HG02885 (cell line): ENCODE results near the gene MYH15.
A peak's percentile ranks its signal among the peaks of the same experiment; 100 is the strongest.

Experiments used
- ATAC-seq: cut with Tn5 transposase; IDR thresholded peaks from one replicate; pipeline ENCODE4 v1.9.1; 2021; ENCODE audit warnings: mild to moderate bottlenecking; ENCODE audit not compliant: unreplicated experiment, poor library complexity

Gene MYH15

GRCh38 chr3:108511055-108511454 is 659 bp upstream of the MYH15 start:
- ATAC-seq, result no peak

DNA sequence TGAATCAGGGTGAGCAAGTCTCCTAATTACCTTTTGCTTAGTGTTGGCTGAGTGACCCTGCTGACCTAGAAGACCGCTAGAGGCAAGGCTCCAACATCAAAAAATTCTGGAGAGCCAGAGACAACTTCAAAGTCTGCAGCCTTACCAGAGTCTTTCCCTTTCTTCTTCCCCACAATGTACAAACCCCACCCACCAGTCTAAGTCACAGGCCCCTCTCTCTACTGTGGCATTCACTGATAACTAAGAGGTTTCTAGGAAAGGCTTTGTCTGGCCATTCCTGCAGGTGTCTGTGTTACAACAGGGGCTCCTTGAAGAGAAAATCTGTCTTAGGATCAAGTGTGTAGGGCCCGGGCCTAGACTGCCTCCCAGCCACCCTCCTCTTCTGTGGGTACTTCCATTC is 525 bp downstream of the MYH15 start:
- no peak for ATAC-seq

DNA sequence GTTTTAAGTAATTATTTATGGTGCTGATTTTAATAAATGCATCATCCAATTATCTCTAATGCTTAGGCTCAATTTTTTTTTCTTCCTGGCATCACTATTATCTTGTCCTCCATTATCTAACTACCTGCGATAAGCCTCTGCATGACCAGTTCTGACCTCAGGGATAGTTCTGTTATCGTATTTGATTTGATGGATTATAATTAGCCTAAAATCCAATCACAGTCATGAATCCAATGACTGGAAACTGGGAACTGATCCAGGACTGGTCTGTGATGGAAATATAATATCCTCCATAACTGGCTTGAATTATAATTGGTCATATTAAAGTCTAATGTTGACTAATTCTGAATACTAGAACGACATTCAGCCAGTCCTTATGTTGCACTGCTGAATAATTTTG is 1.1 kb downstream of the MYH15 start:
- no peak for ATAC-seq

- no peak for ATAC-seq
Observed at GRCh38 chr3:108507902-108508301, 2.5 kb downstream of the MYH15 start.

- no peak for ATAC-seq
Observed at GRCh38 chr3:108505811-108506210, 4.6 kb downstream of the MYH15 start.

GRCh38 chr3:108503722-108504121 is 6.7 kb downstream of the MYH15 start:
- no peak for ATAC-seq

DNA sequence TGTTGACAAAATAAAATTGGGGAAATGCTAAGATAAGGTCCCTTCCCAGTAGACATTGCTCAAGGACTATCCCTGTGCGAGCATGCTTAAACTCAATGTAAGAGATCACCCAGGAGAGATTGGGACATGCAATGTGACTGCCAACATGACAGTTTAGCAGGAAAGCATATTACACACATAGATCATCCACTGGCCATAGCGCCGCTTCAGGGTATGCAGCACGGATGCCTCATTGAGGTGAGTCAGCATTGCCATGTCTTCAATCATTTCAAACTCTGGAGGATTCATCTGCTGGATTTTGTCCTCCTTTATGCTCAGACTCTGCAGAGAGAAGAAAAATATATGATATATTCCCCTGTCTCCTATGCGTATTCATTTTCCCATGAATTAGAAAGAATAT is 8.9 kb downstream of the MYH15 start:
- ATAC-seq, result no peak

- ATAC-seq, result no peak
Observed at GRCh38 chr3:108500728-108501127, 9.7 kb downstream of the MYH15 start.

DNA sequence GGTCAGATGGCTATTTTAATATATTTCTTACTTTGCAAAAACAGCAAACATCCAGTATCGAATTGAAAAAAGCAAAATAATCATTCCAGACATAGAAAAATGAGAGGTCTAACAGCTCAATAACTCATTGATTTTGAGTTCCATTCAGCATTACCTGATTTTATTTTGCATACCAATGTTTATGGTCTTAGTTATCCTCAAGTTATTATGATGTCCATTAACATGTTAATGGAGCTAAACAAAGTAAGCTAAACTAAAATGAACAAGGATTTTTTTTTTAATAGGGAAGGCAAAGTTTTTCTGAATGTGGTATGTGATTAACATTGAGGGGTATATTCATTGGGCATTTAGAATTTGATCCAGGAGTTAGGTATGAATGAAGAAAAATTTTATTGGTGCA is 13.1 kb downstream of the MYH15 start:
- no peak for ATAC-seq

DNA sequence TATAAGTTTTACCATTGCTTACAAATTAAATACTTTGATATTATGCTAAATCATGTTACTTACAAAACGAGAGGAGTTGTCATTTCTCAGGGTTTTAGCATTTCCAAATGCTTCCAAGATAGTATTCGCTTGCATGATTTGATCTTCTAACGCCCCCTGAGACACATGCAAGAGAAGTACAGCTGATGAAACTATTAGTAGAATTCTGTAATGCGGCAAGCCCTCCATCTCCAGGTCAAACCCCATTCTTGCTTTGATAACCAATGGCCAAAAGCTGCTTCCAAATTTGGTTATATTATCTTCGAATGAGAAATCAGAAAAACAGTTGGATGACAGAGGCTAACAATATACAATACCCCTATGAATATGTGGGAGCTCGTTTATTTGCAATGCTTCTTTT is 14.7 kb downstream of the MYH15 start:
- no peak for ATAC-seq

- ATAC-seq, result no peak
Observed at GRCh38 chr3:108494906-108495531, 15.4 kb downstream of the MYH15 start.

DNA sequence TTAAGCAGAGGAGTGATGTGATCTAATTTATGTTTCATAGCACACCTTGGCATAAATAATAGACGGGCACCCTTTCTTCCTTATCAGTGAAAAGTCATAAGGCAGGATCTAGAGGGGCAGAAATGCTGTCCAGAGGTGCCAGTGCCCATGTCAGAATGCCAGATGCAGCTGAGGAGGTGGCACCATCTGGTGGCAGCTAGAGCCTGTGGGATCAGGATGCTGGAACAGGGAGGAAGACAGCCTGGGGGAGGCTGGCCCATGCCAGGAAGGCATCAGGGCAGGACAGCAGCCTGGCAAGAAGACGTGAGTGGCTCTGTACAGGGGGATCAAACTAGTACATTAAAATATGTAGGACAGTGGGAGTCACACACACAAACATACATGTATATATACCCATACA is 16.5 kb downstream of the MYH15 start:
- ATAC-seq, result no peak

DNA sequence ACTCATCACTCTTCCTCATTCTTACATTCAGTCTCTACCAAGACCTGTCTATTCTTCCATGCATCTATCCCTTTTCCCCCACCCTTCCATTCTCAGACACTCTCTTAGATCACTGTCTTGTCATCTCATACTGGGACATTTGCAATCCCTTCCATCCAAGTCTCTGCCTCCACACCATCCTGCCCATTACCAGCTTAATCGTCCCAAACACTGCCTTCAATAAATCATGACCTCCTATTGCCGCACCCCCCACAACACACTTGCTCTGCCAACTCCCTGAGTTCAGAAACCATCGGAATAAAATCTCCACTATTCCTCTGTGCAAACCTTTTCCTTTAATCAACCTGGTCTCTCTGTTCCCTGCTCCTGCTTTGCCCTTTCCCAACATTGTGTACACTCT is 18.9 kb downstream of the MYH15 start:
- no peak for ATAC-seq

DNA sequence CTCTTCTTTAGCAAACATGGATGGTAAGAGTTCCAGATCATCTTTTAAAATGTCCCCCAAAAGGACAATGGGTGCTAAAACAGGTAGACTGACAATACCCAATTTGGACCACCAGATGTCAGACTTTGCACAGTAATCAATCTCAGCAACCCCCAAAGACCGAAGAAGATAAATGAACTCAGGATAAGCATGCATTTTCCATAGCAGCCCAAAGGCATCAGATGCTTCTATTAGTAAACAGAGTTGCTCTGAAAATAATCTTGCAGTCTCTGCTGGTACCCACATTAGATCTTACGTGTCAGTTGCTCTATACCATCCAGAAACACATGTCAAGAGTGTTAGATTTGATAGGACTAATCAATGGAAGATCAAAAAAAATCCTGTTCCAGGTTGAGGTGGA is 20.6 kb downstream of the MYH15 start:
- ATAC-seq, result peak; percentile 73

- ATAC-seq, result no peak
Observed at GRCh38 chr3:108488631-108489030, 21.8 kb downstream of the MYH15 start.

DNA sequence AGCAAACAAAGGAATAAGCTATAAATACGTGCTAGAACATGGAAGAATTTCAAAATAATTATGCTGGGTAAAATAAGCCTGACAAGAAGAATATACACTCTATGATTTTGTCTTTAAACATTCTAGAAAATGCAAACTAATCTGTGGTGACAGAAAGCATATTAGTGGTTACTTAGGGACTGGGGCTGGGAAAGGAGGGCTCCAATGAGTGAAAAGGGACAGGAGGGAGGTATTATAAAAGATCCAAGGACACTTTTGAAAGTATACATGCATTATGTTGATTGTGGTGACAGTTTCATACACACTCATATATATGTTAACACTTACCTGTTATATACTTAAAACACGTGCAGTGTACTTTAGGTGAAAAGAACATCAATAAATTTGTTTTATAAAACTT is 23.0 kb downstream of the MYH15 start:
- no peak for ATAC-seq

DNA sequence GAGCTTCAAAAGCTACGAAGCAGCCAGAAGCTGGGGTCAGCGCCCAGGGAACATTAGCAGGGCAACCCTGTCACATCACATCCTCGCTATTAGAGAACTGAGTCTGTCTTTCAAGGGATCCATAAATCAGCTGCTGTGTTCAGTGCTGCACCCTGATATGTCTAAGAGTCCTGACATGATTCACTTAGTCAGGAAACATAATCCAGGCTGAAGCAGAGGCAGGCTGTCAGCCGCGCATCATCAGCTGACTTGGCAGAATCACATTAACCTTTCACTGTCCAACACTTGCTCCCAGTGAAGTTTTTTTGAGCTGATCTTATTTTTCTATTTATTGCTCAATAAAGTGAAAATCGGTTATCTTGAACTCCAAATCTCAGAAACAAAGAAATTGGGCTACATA is 23.5 kb downstream of the MYH15 start:
- no peak for ATAC-seq

GRCh38 chr3:108486338-108486737 is 24.1 kb downstream of the MYH15 start:
- no peak for ATAC-seq

GRCh38 chr3:108485146-108485545 is 25.2 kb downstream of the MYH15 start:
- ATAC-seq, result peak; percentile 58

DNA sequence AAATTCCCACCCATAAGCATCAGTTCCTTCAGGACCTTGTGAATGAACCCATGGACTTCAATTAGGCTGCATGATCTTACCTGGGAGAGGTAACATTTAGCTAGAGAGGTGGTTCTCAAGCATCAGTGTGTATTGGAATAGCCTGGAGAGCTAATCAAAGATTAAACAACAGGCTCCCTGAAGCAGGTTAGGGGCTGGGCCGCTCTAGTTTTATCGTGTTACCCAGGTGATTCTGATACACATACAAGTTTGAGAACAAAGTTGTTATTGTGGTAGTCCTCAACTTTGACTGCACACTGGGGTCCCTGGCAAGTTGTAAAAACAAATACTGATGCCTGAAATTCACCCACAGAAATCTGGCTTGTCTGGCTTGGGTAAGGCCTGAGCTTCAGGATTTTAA is 31.2 kb downstream of the MYH15 start:
- no peak for ATAC-seq

DNA sequence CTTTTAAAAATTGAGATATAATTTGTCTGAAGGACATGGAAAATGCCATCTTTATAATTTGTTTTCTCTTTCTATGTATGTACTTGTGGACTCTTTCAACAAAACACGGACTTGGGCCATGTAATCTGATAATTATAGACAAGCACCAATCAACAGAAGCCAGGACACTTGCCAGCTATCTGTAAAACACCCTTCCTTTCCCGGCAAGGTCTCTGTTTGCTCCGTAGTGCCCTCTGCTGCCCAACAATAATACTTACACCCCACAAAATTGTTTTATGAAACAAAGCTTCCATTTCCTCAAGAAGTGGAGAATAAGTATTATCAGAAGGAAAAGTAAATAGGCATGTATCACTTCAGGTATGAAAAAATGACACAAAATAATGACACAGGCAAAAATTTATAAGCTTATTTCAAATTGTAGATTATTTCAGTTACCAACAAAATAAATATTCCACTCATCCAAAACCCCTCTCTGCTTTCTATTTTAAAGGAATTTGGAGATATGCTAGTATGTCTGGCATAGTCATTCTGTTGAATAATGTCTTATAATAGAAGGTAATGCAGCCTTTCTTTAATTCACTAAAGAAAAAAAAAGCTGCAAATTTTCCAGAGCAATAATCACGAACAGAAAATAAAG is 32.8 kb downstream of the MYH15 start:
- peak; percentile 80 for ATAC-seq

DNA sequence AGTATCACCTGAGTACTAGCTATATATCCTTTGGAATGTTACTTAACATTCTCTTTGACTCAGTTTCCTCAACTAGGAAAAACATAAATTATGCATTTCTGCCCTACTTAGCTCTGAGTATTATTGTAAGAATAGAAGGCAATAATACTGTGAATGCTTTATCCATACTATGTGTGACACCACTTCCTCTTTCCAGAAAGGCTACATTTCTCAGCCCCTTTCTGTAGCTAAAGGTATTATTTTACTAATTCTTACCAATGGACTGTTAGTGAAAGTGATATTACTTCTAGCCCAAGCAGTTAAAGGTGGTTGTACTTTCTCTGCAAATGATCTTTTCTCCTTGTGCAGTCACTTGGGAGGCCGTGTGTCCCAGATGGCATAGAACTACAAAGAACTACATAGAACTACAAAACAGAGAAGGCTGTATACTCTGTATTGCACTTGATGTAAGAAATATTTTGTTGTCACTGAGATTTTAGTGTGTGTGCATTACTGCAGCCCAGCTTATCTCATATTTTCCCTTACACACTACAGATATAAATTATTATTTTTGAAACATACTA is 35.1 kb downstream of the MYH15 start:
- ATAC-seq, result peak; percentile 59
